Astrocyte of the hippocampus (primary cell): Measurements from ENCODE around the gene DEXI.
"Not testable (repeated sequence)": the region's sequence is repeated elsewhere in the genome, so short reads cannot be mapped to it uniquely, and the experiment has no call there.

Experiments
- DNase-seq: peaks from one replicate; pipeline ENCODE4 v3.0.0; 2011; ENCODE audit warnings: low read depth, low spot score

DEXI gene

GRCh38 chr16:10927497-10928112 lies 14.7 kb downstream of the DEXI start:
- DNase-seq, result no peak

DNA sequence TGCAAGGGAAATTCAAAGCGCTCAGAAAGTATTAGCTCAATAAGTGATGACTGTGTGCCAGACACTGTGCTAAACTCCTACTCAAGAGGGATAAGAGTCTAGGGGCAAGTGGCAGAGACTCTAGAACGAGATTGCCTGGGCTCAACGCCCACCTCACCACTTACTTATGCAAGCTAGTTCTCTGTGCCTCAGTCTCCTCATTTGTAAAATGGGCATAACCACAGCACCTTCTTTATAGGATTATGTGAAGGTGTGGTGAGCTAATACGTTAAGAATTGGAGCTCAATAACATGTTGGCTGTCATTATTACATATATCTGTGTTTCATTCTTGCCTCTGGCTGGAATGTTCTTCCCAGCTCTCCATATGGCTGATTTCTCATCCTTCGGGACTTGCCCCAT lies 15.4 kb downstream of the DEXI start:
- DNase-seq, result no peak

- no peak for DNase-seq
These were observed 16.2 kb downstream of the DEXI start for GRCh38 chr16:10926094-10926493.

GRCh38 chr16:10925285-10925684 lies 17.0 kb downstream of the DEXI start:
- DNase-seq, result not testable (repeated sequence)

GRCh38 chr16:10923650-10924214 lies 18.5 kb downstream of the DEXI start:
- no peak for DNase-seq

DNA sequence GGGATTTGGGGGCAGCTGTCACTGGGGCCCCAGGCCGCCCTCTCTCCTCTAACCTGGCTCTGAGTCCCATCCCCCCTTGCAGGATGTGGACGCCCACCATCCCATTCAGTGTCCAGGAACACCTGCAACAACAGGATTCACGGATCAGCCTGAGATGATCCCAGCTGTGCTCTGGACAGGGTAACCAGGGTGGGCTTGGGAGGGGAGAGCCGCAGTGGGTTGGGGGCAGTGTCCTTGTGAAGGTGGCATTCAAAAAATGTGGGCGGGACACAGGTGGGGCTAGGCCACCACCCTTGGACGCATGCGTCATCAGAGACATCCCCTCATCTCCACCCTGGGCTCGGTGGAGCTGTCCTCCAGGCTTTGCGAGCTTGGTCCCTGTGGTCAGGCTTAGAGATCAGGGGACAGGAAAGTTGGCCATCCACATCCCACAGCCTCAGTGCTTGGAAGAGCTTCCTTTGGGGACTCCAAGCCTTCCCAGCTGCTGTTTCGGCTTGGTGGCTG lies 19.1 kb downstream of the DEXI start:
- DNase-seq, result no peak

DNA sequence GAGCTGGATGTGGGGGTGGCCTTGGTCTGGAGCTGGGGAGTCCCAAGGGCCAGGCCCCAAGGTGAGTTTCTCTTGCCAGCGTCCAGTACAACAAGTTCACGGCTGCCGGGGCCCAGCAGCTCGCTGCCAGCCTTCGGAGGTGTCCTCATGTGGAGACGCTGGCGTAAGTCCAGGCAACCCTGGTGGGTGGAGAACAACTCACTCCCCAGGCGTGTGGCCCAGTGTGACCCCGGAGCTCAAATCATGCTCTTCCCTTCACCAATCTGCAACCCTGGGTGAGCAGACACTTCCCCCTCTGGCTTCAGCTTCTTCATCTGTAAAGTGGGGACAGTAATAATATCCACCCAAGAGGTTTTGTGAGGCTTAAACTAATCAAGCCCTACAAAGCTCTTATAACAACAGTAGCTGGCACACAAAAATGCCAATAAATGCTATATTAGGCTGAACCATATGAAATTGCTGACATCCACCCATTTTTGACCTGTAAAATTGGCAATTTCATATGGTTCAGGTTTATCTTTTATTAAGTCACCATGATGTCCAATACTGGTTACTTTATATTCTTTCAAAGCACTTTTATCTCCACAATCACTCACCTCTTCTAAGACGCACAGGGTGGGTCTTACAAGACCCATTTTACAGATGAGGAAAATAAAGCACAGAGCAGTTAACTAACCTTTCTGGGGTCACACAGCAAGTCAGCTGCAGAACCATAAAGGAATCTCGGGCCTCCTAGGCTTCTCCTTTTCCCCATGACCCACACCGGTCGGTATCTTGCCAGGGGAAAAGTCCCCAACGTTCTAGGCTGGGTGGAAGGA lies 19.7 kb downstream of the DEXI start:
- DNase-seq, result peak; percentile 45

DNA sequence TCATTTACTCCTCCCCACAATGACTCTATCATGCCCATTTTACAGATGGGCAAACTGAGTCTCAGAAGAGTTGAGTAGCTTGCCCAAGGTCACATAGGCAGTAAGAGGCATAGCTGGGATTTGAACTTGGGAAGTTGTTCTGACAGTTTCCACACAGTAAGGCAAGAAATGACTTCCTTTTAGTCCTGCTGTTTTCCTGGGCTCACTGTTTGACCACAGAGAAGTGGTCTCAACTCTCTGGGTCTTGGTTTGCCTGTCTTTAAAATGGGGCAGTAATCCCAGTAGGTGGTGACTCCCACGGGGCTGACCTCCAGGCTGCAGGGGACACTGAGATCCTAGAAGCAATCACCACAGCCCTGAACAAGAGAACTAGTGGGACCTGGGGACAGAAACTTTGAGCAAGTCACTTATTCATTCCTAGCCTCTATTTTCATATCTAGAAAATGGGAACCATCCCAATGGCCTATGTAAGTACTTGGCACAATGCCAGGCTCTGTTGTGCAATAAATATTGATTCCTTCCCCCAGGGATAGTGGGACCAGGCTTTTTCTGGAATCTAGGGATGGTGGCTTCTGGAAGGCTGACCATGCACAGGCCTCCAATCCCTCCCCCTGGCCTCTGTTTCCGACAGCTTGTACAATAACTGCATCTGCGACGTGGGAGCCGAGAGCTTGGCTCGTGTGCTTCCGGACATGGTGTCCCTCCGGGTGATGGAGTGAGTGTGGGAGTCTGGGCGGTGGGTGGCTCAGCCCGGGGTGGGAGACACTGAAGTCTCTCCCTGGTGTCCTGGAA lies 20.5 kb downstream of the DEXI start:
- no peak for DNase-seq

GRCh38 chr16:10920726-10921427 lies 21.4 kb downstream of the DEXI start:
- no peak for DNase-seq

DNA sequence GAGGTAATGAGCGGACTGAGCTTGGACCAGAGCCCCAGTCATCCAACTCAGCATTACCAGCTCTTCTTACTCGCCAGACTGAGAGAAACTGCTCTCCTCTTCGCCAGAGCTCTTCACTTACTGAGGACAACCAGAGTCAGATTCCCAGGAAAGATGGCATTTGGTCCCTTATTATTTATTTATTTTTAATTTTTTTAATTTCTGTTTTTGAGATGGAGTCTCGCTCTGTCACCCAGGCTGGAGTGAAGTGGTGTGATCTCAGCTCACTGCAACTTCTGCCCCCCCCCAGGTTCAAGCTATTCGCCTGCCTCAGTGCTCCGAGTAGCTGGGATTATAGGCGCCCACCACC lies 23.3 kb downstream of the DEXI start:
- no peak for DNase-seq

- DNase-seq, result peak; percentile 97
These were observed 23.8 kb downstream of the DEXI start for GRCh38 chr16:10918294-10919002.

DNA sequence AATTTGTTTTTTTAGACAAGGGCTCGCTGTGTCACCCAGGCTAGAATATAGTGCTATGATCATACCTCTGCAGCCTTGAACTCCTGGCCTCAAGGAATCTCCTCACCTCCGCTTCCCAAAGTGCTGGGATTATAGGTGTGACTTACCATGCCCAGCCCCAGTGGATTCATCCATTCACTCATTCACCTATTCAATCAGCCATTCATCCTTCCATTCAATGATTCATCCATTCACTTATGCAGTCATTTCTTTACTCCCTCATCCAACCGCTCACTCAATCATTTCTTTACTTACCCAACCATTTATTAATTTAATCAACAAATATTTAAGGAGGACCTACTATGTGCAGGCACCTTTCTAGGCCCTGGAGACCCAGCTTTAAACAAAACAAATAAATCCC lies 25.7 kb downstream of the DEXI start:
- DNase-seq, result no peak

DNA sequence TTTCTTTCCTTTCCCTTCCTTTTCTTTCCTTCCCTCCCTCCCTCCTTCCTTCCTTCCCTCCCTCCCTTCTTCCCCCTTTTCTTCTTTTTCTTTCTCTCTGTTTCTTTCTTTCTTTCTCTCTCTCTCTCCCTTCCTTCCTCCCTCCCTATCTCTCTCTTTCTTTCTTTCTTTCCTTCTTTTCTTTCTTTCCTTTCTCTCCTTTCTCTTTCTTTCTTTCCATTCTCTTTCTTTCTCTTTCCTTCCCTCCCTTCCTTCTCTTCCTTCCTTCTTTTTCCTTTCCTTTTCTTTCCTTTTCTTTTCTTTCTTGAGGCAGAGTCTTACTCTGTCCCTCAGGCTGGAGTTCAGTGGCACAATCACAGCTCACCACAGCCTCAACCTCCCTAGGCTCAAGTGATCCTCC lies 31.0 kb downstream of the DEXI start:
- no peak for DNase-seq

- DNase-seq, result no peak
These were observed 34.6 kb downstream of the DEXI start for GRCh38 chr16:10907757-10908045.

- peak; percentile 52 for DNase-seq
These were observed 35.1 kb downstream of the DEXI start for GRCh38 chr16:10906914-10907756.

DNA sequence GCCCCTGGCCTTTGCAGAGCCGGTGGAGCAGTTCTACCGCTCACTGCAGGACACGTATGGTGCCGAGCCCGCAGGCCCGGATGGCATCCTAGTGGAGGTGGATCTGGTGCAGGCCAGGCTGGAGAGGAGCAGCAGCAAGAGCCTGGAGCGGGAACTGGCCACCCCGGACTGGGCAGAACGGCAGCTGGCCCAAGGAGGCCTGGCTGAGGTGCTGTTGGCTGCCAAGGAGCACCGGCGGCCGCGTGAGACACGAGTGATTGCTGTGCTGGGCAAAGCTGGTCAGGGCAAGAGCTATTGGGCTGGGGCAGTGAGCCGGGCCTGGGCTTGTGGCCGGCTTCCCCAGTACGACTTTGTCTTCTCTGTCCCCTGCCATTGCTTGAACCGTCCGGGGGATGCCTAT lies 35.8 kb downstream of the DEXI start:
- DNase-seq, result no peak

DNA sequence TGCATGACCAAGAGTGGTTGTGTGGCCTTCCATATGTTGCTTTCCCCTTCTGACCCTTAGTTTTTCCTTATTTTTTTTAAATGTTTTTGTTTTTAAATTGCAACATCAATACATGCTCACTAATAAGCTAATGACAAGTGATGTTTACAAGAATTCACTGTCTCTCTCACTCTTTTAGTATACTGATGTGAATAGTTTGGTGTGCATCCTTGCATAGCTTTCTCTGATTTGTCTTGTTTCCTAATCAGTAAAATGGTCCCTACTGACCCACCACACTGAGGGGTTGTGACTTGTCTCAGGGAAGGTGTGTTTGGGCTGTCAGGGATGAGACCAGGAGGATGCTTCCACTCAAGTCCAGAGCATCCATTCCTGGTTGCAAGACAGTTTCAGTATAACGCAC lies 39.3 kb downstream of the DEXI start:
- DNase-seq, result no peak

DNA sequence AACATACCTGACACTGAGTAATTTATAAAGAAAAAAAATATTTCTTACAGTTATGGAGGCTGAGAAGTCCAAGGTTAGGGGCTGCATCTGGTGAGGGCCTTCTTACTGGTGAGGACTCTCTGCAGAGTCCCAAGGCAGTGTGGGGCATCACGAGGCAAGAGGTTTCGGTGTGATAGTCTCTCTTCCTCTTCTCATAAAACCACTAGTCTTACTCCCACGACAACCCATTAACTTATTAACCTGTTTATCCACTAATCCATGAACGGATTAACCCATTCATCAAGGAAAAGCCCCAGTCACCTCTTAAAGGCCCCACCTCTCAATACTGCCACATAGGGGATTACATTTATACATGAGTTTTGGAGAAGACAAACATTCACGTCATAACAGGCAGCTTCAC lies 45.1 kb downstream of the DEXI start:
- no peak for DNase-seq

DNA sequence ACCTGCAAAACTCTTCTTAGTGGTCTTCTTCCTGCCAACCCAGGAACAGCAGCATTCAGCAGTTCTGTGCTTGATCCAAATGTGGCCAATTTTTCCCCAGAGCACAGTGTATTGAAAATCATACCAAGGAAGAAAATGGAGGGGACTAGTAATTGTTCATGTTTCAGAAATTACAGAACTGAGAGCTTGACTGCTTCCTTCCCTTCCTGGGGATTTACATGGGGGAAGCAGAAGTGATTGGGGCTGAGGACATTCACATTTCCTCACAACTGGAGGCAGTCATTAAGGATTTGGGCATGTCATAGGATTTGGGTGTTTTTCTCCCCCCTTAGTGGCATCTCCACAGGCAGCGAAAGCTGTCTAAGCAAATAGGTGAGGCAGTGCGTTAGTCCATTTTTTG lies 45.5 kb downstream of the DEXI start:
- no peak for DNase-seq

DNA sequence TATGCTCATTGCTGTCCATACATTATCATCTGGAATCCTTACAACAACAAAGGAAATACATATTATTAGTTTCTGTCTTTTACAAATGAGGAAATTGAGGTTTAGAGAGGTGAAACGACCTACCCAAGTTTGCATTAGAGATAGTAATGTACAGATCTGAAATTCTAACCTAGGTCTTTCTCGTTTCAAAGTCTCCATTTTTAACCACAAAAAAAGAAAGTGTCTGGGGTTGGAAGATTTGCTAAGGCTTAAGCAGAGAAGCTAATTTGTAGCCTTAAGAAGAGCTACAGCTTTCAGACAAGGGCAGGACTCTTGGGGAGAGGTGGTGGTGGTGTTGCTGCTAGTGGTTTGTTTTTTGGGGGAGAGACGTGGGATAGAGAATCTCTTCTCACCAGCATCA lies 46.1 kb downstream of the DEXI start:
- DNase-seq, result no peak
